ENCODE measurements around the gene SYTL3.
"Not testable (repeated sequence)": the region's sequence is repeated elsewhere in the genome, so short reads cannot be mapped to it uniquely, and the experiment has no call there.

SYTL3 gene

GRCh38 chr6:158653577-158654354 lies 3.9 kb downstream of the SYTL3 start:
- Histone ChIP-seq H3K27me3 (no peaks in the 10 kb centered on the region), H3K4me1 (peaks cover 24% of the 10 kb centered on the region), H3K9me3 (no peaks in the 10 kb centered on the region), H3K4me3 (ENCODE audit: low read depth, low read length) (no peak overlapping the region), H3K36me3 (no peaks in the 10 kb centered on the region)
- TF ChIP-seq CTCF (IDR thresholded peaks at IDR 0.05; ENCODE audit: low read depth, low read length) = no peak
- DNase-seq = no peak

- H3K4me1 ChIP-seq = peaks cover 23% of the 10 kb centered on the region
- no peaks in the 10 kb centered on the region for H3K36me3 ChIP-seq
- TF ChIP-seq CTCF (IDR thresholded peaks at IDR 0.05; ENCODE audit: low read depth, low read length) = no peak
- no peaks in the 10 kb centered on the region for H3K27me3 ChIP-seq
- no peak overlapping the region for H3K4me3 ChIP-seq (ENCODE audit: low read depth, low read length)
- no peaks in the 10 kb centered on the region for H3K9me3 ChIP-seq
- peak; percentile 85 for DNase-seq
Measured at GRCh38 chr6:158654498-158654897, 4.6 kb downstream of the SYTL3 start.

- TF ChIP-seq CTCF (IDR thresholded peaks at IDR 0.05; ENCODE audit: low read depth, low read length) = no peak
- peaks cover 18% of the 10 kb centered on the region for H3K4me1 ChIP-seq
- no peak overlapping the region for H3K4me3 ChIP-seq (ENCODE audit: low read depth, low read length)
- no peak for DNase-seq
- H3K36me3 ChIP-seq = no peaks in the 10 kb centered on the region
- no peaks in the 10 kb centered on the region for H3K9me3 ChIP-seq
- no peaks in the 10 kb centered on the region for H3K27me3 ChIP-seq
Measured at GRCh38 chr6:158654960-158655489, 5.2 kb downstream of the SYTL3 start.

- peaks cover 18% of the 10 kb centered on the region for H3K4me1 ChIP-seq
Measured at GRCh38 chr6:158655569-158656450, 6.0 kb downstream of the SYTL3 start.

GRCh38 chr6:158656986-158657385 lies 7.1 kb downstream of the SYTL3 start:
- not testable (repeated sequence) for H3K27me3 ChIP-seq; DNase-seq; H3K4me3 ChIP-seq (ENCODE audit: low read depth, low read length); H3K36me3 ChIP-seq; H3K9me3 ChIP-seq
- H3K4me1 ChIP-seq = peaks cover 18% of the 10 kb centered on the region

More at GRCh38 chr6:158655569-158656450, 6.0 kb downstream of the SYTL3 start:
- no peak for TF ChIP-seq CTCF (IDR thresholded peaks at IDR 0.05; ENCODE audit: low read depth, low read length)
- H3K4me3 ChIP-seq (ENCODE audit: low read depth, low read length) = no peak overlapping the region
- no peaks in the 10 kb centered on the region for H3K36me3 ChIP-seq
- H3K27me3 ChIP-seq = no peaks in the 10 kb centered on the region
- DNase-seq = no peak
- no peaks in the 10 kb centered on the region for H3K9me3 ChIP-seq

GRCh38 chr6:158660333-158660754 lies 10.5 kb downstream of the SYTL3 start:
- no peak overlapping the region for H3K4me3 ChIP-seq (ENCODE audit: low read depth, low read length)
- H3K4me1 ChIP-seq = no peaks in the 10 kb centered on the region
- no peak for DNase-seq
- H3K9me3 ChIP-seq = no peaks in the 10 kb centered on the region
- no peaks in the 10 kb centered on the region for H3K27me3 ChIP-seq
- TF ChIP-seq CTCF (IDR thresholded peaks at IDR 0.05; ENCODE audit: low read depth, low read length) = peak; percentile 77
- no peaks in the 10 kb centered on the region for H3K36me3 ChIP-seq

Data from BE2C (cell line).